GM12892 (cell line): ENCODE data around the gene ACYP2.
"Not testable (repeated sequence)": the region's sequence is repeated elsewhere in the genome, so short reads cannot be mapped to it uniquely, and the experiment has no call there.

Source experiments
- DNase-seq: peaks from one replicate; pipeline ENCODE4 v3.0.0; 2011; ENCODE audit not compliant: insufficient read length
- FAIRE-seq: peaks from 2 replicates; lab custom pipeline; 2011; peaks lifted over from hg19 to GRCh38; lab: Jason Lieb, UNC
- POLR2A ChIP-seq: IDR thresholded peaks from 2 replicates; pipeline ENCODE4 v1.6.1; 2011; ENCODE audit warnings: low read depth, low read length, control low read depth
- POLR2AphosphoS5 ChIP-seq: IDR thresholded peaks from 2 replicates; pipeline ENCODE4 v1.6.1; 2011; ENCODE audit warnings: low read depth, low read length, control low read depth
- TAF1 ChIP-seq: IDR thresholded peaks from 2 replicates; pipeline ENCODE4 v1.6.1; 2011; ENCODE audit warnings: low read depth, mild to moderate bottlenecking, control low read depth, low read length, borderline replicate concordance

The ACYP2 gene

DNA sequence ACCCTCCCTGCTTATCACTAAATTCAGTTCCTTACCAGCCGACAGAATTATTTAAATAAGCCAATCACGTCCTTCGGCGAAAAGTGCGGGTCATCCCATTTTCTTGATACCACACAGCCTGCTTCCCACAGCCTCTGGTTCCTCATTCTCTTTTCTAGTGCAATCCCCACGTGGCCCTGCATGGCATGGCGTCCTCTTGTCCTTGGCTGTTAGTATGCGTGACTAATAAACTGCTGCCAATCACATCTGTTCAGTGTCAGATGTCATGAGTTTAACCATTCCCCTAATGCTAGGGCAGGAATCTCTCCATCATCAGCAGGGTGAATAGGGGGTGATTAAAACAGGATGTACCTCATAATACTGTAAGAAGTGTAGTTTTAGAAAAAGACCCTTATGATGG is 203.4 kb downstream of the ACYP2 start:
- no peak for TF ChIP-seq POLR2AphosphoS5
- no peak for TF ChIP-seq POLR2A
- TF ChIP-seq TAF1: no peak
- DNase-seq (no peak), FAIRE-seq (no peak)

DNA sequence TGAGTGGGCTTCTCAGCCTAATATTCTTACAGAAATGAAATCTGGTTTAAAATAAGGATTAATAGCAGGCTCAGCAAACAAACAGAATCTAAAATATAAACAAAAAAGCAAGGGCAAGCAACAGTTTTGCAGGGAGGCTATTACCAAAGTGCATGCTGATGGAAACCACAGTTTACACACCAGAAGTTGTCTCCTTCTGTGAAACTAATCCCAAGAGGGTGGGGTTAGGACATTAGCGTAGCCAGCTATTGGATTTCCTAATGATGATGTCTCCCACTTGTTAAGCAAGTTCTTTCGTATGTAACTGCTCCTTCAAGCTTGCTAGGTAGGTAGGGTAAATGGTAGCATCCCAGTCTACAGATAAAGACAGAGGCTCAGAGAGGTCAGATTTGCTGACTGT is 205.6 kb downstream of the ACYP2 start:
- no peak for TF ChIP-seq POLR2A
- TF ChIP-seq TAF1: no peak
- TF ChIP-seq POLR2AphosphoS5: no peak
- FAIRE-seq: no peak
- DNase-seq: no peak

DNA sequence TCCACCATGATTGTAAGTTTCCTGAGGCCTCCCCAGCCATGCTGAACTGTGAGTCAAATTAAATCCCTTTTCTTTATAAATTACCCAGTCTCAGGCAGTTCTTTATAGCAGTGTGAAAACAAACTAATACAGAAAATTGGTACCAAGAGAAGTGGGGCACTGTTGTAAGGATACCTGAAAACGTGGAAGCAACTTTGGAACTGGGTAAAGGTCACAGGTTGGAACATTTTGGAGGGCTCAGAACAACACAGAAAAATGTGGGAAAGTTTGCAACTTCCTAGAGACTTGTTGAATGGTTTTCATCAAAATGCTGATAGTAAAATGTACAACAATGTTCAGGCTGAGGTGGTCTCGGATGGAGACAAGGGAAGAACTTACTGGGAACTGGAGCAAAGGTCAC is 209.1 kb downstream of the ACYP2 start:
- not testable (repeated sequence) for DNase-seq
- FAIRE-seq: peak; percentile 56

- FAIRE-seq: no peak
- DNase-seq: no peak
- TF ChIP-seq POLR2A: no peak
- no peak for TF ChIP-seq POLR2AphosphoS5
- no peak for TF ChIP-seq TAF1
Observed at GRCh38 chr2:54325148-54325547, 209.7 kb downstream of the ACYP2 start.

DNA sequence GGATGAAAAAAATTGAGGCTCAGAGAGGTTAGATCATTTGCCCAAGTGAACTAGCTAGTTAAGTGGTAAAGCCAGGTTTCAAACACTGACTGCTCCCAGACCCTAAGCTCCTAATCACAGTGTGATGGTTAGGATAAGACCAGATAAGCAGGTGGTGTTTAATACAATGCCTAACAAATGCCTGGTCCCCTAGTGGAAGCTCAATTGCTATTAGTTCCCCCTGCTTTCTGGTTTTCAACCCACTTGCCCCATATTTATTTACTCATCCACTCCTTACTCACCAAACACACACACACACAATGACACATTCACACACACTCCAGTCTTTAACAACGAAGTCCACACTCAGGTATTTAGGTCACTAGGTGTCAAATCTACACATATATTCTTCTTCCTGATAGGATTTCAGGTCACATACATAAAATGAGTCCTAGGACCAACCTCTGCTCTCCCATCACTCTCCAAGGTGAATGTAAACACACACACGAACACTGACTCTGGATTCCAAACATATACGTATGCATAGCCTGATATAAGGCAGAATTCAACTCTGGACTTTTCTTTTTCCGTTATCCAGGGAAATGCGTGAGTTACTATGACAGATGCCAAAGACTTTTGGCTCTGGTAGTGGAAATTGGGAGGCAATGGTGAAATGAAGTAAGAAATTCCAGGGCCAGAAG is 214.2 kb downstream of the ACYP2 start:
- FAIRE-seq: no peak
- no peak for DNase-seq
- TF ChIP-seq POLR2A (no peak), TAF1 (no peak), POLR2AphosphoS5 (no peak)

DNA sequence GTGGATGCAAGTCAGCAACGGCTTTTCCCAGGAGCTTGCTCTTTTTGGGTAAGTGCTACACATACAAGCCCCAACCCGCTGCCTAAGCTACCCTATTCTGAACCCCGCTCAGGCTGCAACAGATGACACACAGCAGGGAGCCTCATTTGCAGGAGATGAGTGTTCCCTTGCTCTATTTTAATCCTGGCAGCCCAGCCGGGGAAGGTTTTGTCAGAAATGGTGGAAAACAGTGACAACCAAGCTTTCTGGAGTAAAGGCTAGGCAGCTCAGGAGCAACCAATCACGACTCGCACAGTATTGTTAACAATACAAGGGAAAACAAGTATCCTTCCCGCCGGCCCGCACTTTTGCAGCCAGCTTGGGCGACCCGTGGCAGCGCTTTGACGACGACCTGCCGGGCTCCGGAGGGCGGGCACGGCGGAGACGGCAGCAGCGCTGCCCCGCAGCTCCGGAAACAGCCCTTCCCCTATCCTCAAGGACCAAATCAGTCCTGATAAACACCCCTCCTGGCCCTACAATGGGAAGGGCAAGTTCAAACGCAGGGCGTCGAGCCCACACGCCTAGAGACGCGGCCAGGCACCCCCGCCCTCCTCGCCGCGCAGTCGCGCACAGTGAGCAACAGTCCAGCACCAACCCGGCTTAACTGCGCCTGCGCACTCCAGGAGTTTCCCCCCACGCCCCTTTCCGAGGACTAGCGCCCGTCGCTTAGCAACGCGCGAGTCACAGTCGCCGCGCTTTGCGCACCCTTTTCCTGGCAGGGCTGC is 214.9 kb downstream of the ACYP2 start:
- DNase-seq (peak; percentile 82), FAIRE-seq (peak; percentile 84)
- TF ChIP-seq POLR2AphosphoS5: no peak
- no peak for TF ChIP-seq POLR2A
- no peak for TF ChIP-seq TAF1

DNA sequence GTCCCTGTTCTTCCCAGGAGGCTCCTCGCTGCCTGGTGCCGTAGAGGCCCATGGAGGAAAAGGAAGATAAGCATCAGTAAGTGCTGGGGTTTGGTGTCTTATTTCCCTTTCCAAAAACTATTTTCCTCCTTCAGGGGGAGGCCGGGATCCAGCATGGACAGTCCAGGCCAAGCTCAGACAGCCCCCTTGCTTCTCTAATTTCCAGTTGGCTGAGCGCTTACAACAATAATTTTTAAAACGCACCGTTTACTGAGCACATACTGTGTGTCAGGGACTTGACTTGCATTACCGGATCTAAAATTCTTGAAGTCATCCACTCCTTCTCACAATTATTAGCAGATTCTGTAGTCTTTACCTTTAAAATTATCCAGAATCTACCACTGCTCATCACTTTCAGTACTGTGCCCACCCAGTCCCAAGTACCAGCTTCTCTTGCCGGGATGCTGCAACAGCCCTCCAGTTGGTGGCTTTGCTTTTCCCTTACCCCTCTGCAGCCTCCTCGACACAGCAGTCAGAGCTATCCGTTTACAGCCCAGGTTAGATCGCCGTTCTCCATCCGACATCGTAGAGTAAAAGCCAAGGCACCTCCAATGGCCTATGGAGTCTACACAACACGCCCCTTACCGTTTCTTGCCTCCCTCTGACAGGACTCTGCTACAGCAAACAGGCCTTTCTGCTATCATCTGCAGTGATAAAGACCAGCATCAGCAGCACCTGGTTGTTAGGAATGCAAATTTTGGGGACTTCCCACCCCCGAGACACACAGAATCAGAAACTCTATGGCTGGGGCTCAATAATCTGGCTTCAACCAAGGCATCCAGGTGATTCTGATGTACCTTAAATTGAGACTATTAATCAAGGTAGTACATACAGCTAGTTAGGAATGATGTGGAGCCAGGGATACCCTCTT is 215.8 kb downstream of the ACYP2 start:
- TF ChIP-seq TAF1 (no peak), POLR2A (no peak), POLR2AphosphoS5 (no peak)
- FAIRE-seq (no peak), DNase-seq (no peak)

GRCh38 chr2:54332386-54332785 is 217.0 kb downstream of the ACYP2 start:
- no peak for DNase-seq
- TF ChIP-seq POLR2A (no peak), TAF1 (no peak), POLR2AphosphoS5 (no peak)
- FAIRE-seq: no peak

- DNase-seq: no peak
- TF ChIP-seq POLR2AphosphoS5: no peak
- TF ChIP-seq TAF1: no peak
- no peak for TF ChIP-seq POLR2A
- FAIRE-seq: no peak
Observed at GRCh38 chr2:54336136-54336976, 220.9 kb downstream of the ACYP2 start.

DNA sequence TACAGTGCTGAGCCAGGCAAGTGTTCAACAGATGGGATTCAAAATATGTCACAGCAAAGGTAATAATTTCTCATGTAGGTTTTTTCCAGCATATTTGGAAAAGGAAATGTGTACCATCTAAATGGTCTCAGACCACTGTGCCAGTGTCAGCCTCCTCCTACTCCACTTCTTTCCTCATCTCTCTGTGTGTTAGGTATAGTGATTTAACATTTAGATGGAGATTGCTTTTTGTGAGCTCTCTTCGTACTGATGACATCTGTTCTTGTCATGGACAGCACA is 221.5 kb downstream of the ACYP2 start:
- no peak for FAIRE-seq
- no peak for DNase-seq
- TF ChIP-seq TAF1 (no peak), POLR2A (no peak), POLR2AphosphoS5 (no peak)

DNA sequence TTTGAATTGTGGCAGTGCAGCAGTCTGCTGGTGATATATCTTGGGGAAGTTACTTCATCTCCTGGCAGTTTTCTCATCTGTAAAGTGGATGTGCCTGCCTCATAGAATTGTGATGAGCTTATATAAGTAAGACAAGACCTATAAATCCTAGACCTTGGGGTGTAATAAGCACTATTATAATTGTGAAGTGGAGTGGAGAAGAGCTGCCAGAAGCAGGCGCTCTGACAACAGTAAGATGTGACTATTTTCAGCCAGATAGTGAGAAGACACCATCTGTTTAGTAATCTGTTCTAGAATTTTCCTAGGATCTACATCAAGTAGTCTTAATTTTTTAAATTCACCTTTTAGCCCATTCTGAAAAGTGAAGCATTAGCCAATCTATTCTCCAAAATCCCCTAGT is 226.2 kb downstream of the ACYP2 start:
- no peak for DNase-seq

More for the DNA sequence above, 226.2 kb downstream of the ACYP2 start:
- TF ChIP-seq TAF1: no peak
- no peak for TF ChIP-seq POLR2A
- no peak for TF ChIP-seq POLR2AphosphoS5
- no peak for FAIRE-seq
